Fibroblast of mammary gland (primary cell): ENCODE measurements around the gene HDAC11.

Experiments used
- DNase-seq: peaks from one replicate; pipeline ENCODE4 v3.0.0-alpha.2; 2010; ENCODE audit warnings: low read depth
- H3K4me3 ChIP-seq: 2 replicates; pipeline ENCODE4 v1.5.1; 2011; ENCODE audit warnings: low read depth, mild to moderate bottlenecking, low read length, moderate library complexity; ENCODE audit not compliant: control insufficient read depth
- TF ChIP-seq, protein P1 (sequence below): conservative IDR thresholded peaks from 2 replicates; pipeline ENCODE4 v1.5.1; 2011; ENCODE audit warnings: low read depth, low read length, inconsistent platforms; ENCODE audit not compliant: control insufficient read depth, insufficient read depth

Gene HDAC11

GRCh38 chr3:13544293-13544831 lies 64.3 kb downstream of the HDAC11 start:
- TF ChIP-seq, protein P1, sequence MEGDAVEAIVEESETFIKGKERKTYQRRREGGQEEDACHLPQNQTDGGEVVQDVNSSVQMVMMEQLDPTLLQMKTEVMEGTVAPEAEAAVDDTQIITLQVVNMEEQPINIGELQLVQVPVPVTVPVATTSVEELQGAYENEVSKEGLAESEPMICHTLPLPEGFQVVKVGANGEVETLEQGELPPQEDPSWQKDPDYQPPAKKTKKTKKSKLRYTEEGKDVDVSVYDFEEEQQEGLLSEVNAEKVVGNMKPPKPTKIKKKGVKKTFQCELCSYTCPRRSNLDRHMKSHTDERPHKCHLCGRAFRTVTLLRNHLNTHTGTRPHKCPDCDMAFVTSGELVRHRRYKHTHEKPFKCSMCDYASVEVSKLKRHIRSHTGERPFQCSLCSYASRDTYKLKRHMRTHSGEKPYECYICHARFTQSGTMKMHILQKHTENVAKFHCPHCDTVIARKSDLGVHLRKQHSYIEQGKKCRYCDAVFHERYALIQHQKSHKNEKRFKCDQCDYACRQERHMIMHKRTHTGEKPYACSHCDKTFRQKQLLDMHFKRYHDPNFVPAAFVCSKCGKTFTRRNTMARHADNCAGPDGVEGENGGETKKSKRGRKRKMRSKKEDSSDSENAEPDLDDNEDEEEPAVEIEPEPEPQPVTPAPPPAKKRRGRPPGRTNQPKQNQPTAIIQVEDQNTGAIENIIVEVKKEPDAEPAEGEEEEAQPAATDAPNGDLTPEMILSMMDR, result no peak
- no peak overlapping the region for H3K4me3 ChIP-seq
- DNase-seq, result peak; percentile 94

- TF ChIP-seq, protein P1, result no peak
- no peak for DNase-seq
Measured at GRCh38 chr3:13544951-13545651, 65.0 kb downstream of the HDAC11 start.

DNA sequence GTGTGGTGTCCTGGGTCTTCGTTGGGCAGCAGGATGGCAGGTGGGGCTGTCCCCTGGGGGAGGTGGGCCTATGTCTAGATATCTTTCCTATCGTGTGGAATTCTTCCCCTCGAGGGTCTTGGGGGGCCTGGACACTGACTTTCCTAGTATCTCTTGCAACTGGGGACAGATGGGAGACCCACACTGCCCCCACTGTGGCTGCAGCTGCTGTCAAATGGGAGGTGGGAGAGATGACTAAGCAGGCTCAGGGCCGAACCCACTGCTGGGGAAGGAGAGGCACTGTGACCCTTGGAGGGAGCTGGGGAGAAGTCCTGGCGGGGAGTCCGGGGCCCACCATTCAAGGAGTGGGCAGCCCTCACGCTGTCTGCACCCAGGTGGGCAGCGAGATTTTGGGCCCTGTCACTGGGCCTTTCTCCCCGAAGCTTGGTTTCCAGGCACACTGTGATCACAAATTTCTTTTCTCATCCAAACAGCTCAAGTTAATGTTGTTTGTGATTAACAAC lies 65.9 kb downstream of the HDAC11 start:
- TF ChIP-seq, protein P1, result no peak
- H3K4me3 ChIP-seq, result no peak overlapping the region
- no peak for DNase-seq

More at GRCh38 chr3:13544951-13545651, 65.0 kb downstream of the HDAC11 start:
- no peak overlapping the region for H3K4me3 ChIP-seq

DNA sequence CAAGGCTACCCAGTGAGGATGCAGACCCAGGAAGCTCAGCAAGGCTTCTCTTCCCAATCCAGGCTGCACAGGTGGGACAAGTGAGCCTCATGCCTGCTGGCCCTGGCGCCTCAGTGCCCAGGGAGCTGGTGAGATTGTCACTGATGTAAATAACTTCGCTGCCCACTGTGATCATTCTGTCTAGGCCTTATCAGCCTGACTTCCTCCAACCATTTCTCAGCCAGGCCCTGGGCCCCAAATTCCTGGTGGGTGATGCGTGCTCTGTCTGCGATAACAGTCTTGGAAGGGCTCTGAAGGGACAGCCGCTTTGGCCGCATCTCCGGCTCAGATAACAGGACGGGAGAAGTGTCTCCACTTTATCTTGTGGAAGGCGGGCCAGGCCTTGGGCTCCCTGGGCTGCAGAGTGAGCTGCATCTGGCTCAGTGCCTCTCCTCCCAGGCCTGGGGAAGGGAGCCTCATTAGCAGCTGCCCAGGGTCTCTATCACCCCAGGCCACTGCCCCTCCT lies 66.6 kb downstream of the HDAC11 start:
- DNase-seq, result no peak
- TF ChIP-seq, protein P1, result no peak

DNA sequence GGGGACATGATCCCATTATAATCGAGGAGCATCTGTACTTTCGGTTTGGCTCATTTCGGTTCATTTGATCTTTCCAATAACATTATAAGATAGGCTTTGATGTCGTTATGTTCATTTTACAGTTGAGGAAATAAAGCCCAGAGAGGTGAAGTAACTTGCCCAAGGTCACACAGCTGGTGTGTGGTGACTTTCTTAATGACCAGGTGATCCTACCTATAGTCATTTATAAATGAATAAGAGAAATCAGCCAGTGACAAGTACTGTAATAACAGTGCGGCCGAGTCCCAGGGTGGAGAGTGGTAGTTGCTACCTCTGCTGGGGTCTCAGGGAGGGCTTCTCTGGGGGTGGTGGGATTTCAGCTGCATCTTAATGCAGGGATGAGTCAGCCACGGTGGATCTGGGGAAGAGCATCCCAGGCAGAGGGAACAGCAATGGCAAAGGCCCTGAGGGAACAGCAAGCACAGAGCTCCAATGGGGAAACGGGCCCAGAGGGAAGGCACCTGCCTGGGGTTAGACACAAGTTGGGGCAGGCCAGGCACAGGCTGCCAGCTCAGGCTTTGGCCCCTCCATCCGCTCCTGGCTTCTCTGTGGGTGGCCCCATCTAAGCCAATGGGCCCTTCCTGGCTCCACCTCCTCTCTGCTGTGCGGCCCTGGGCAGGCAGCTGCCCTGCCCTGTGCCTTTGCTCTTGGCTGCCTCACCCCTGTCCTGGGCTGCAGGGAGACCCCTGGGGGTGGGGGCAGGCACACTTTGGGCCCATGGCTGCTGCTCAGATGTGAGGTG lies 67.7 kb downstream of the HDAC11 start:
- TF ChIP-seq, protein P1, result no peak
- H3K4me3 ChIP-seq, result no peak overlapping the region
- no peak for DNase-seq

More for the DNA sequence above, 66.6 kb downstream of the HDAC11 start:
- no peak overlapping the region for H3K4me3 ChIP-seq
